ENCODE data around the gene EVA1B.

The EVA1B gene

DNA sequence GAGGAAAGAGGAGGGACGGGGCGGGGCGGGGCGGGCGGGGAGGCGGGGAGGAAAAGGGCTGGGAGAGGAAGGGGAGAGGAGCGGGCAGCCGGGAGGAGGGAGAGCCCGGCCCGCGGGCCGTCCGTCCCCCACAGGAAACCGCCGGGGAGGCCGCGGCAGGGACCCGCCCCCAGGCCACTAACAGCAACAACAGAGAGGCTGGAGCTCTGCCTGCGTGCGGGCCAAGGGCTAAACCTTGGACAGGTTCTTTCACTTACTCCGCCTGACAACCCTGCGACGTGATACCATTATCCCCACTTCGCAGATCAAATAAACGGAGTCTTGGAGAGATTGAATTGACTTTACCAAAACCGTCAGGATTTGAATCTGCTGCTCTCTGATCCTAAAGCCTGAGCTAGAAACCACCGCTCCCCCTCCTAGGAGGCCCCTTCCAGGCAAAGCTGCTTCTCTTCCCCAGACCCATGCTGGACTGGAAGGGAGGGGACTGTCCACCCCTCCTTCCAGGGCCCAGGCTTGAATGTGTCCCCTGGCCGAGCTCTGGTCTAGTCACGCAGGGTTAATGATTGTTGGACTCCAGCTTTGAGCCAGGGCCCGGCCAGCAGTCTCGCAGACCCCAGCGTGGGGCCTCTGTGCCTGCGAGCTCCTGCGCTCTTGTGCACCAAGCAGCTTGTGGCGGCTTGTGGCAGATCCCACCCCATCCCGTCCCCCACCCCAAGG, at the start of gene EVA1B:
TSS of gene EVA1B (minus strand) at position 10 of the 717 bp plus-strand sequence. CDS start 608 bp downstream, outside the sequence.
- peak within 1 kb of the TSS; percentile 85 for H3K4me3 ChIP-seq (ENCODE audit: low read length)
- H3K36me3 ChIP-seq (ENCODE audit: control insufficient read depth, insufficient read depth, low read length, severe bottlenecking), result peaks cover 4% of the 10 kb centered on the region
- peak within 1 kb of the TSS; percentile 92 for H3K9ac ChIP-seq (ENCODE audit: low read length)
- H3K4me1 ChIP-seq (ENCODE audit: control insufficient read depth, insufficient read depth, low read length), result peaks cover 27% of the 10 kb centered on the region
- H3K27me3 ChIP-seq (replicated peaks; ENCODE audit: control insufficient read depth, insufficient read depth, low read length), result no peaks in the 10 kb centered on the region
- H3K9me3 ChIP-seq (ENCODE audit: control insufficient read depth, low read length), result no peaks in the 10 kb centered on the region
- peak; percentile 92 for DNase-seq (ENCODE audit: low read depth)

DNA sequence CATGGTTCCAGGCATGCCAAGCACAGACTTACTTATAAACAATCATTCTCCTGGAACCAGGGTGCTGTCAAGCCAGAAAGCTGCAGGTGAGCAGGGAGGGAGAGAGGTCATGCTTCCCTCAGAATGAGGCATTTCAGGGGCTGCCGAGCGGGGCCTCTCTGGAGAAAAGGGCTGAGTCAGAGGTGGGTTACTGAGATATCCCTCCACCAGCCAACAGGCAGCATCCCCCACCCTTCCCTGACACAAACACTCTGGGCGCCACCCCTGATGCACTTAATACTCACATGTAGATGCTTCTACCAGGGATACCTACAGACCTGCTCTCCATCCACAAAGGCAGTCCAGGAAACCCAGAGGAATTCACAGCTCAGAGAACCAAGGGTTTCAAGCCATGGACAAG, 49.2 kb upstream of the EVA1B start:
- DNase-seq (ENCODE audit: low read depth), result no peak

DNA sequence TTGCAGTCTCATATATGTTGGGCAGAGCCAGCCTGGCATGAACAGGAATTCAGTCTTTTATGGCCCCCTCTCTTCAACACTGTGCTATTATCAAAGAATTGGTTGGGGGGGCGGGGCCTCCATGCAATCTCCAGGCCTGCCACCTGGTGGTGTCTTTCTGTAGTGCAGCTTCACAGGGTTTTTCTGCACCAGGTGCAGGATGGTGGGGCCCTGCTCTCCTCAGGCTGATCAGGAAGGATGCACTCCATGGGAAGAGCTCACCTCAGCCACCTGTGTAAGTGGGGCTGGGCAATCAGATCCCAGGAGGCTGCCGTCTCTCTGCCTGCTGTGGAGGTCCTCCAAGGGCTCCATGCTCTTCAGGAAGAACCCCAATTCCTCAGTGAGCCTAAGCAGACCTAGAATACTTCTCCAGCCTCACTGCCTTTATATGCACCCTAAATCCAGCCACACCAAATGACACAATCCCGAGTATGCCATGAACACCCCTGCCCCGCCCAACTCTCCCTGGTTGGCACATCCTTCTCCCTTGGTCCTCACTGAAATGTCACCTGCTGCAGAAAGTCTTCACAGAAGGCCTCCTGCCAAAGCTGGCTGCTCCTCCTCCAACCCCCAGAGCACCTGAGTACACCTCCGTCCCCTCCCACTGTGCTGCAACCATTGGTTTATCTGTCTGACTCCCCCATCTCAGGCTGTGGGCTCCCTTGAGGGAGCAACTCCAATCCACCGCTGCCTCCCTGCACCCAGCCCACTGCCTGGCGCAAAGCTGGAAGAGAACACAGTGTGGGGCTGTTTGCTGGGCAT, 45.8 kb upstream of the EVA1B start:
- no peak overlapping the region for H3K4me3 ChIP-seq (ENCODE audit: low read length)
- peaks cover 13% of the 10 kb centered on the region for H3K36me3 ChIP-seq (ENCODE audit: control insufficient read depth, insufficient read depth, low read length, severe bottlenecking)
- DNase-seq (ENCODE audit: low read depth), result peak; percentile 88
- H3K4me1 ChIP-seq (ENCODE audit: control insufficient read depth, insufficient read depth, low read length), result peaks cover 46% of the 10 kb centered on the region
- H3K9me3 ChIP-seq (ENCODE audit: control insufficient read depth, low read length), result no peaks in the 10 kb centered on the region
- no peaks in the 10 kb centered on the region for H3K27me3 ChIP-seq (replicated peaks; ENCODE audit: control insufficient read depth, insufficient read depth, low read length)
- H3K9ac ChIP-seq (ENCODE audit: low read length), result peak overlapping the region; percentile 35

More for the DNA sequence above, 49.2 kb upstream of the EVA1B start:
- Histone ChIP-seq H3K36me3 (ENCODE audit: control insufficient read depth, insufficient read depth, low read length, severe bottlenecking) (peaks cover 6% of the 10 kb centered on the region), H3K4me1 (ENCODE audit: control insufficient read depth, insufficient read depth, low read length) (peaks cover 42% of the 10 kb centered on the region), H3K27me3 (replicated peaks; ENCODE audit: control insufficient read depth, insufficient read depth, low read length) (no peaks in the 10 kb centered on the region), H3K9ac (ENCODE audit: low read length) (peak overlapping the region; percentile 73), H3K9me3 (ENCODE audit: control insufficient read depth, low read length) (no peaks in the 10 kb centered on the region), H3K4me3 (ENCODE audit: low read length) (no peak overlapping the region)

DNA sequence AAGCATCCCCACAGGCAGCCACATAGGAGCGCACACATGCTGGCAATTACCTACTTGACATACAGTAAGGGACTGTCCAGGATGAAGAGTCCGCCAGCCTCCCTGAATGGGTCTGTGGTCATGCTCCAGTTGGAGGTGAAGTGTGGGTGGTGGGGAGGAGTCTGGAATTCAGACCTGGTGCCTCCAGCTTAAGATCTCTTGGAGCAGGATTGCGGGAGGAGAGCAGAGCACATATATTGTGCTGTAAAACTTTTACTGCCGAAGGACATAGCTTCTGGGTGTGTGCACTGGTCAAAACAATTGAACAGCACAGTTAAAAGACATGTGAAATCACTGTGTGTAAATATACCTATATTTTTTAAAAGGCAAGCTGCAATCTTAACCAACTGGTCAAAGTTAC, 44.4 kb upstream of the EVA1B start:
- H3K4me1 ChIP-seq (ENCODE audit: control insufficient read depth, insufficient read depth, low read length), result peaks cover 32% of the 10 kb centered on the region
- no peaks in the 10 kb centered on the region for H3K27me3 ChIP-seq (replicated peaks; ENCODE audit: control insufficient read depth, insufficient read depth, low read length)
- no peak for DNase-seq (ENCODE audit: low read depth)
- no peak overlapping the region for H3K4me3 ChIP-seq (ENCODE audit: low read length)
- H3K9me3 ChIP-seq (ENCODE audit: control insufficient read depth, low read length), result no peaks in the 10 kb centered on the region
- peaks cover 17% of the 10 kb centered on the region for H3K36me3 ChIP-seq (ENCODE audit: control insufficient read depth, insufficient read depth, low read length, severe bottlenecking)
- H3K9ac ChIP-seq (ENCODE audit: low read length), result no peak overlapping the region

DNA sequence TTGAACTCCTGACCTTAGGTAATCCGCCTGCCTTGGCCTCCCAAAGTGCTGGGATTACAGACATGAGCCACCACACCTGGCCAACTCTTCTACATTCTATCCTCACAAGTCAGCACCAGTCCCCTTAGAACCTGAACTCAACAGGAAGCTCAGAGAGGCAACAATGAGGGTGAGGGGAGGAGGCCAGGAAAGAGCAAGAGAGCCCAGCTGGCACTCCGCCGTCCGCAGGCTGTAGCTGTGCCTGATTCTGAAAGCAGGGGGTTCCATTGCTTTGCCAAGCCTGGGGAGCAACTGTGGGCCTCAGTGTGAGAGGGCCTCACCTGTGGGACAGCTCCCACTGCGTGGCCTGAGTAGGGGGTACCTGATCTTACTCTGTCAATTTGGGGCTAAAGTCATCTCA, 43.6 kb upstream of the EVA1B start:
- Histone ChIP-seq H3K27me3 (replicated peaks; ENCODE audit: control insufficient read depth, insufficient read depth, low read length) (no peaks in the 10 kb centered on the region), H3K4me1 (ENCODE audit: control insufficient read depth, insufficient read depth, low read length) (peaks cover 26% of the 10 kb centered on the region), H3K9ac (ENCODE audit: low read length) (no peak overlapping the region), H3K4me3 (ENCODE audit: low read length) (no peak overlapping the region), H3K36me3 (ENCODE audit: control insufficient read depth, insufficient read depth, low read length, severe bottlenecking) (peaks cover 24% of the 10 kb centered on the region), H3K9me3 (ENCODE audit: control insufficient read depth, low read length) (no peaks in the 10 kb centered on the region)
- DNase-seq (ENCODE audit: low read depth), result no peak

DNA sequence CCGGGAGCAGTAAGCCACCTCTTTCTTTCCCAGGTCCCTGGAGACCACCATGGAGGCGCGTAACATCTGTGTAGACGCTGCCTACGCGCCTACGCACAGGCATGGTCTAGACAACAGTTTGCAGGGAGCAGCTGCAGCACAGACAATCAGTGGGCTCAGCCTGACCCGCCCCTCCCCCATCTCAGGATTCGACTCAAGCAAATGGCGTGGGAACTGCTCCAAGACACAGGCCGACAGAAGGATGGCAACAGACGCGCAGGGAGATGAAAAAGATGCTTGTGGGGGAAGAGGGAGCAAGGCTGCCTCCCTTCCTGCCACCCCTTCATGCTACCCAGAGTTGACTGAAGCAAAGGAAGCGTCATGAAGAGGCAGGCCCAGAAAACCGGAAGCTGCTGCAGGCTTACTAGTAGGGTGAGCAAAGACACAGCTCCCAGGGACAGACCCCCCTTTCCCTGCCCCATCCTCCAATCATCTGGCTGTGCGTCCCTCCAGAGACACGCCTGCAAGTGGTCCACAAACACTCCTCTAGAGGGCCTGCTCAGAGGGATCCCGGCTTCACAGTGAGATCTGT, 42.7 kb upstream of the EVA1B start:
- no peak overlapping the region for H3K9ac ChIP-seq (ENCODE audit: low read length)
- no peak for DNase-seq (ENCODE audit: low read depth)
- peaks cover 20% of the 10 kb centered on the region for H3K4me1 ChIP-seq (ENCODE audit: control insufficient read depth, insufficient read depth, low read length)
- no peaks in the 10 kb centered on the region for H3K27me3 ChIP-seq (replicated peaks; ENCODE audit: control insufficient read depth, insufficient read depth, low read length)
- H3K4me3 ChIP-seq (ENCODE audit: low read length), result no peak overlapping the region
- no peaks in the 10 kb centered on the region for H3K9me3 ChIP-seq (ENCODE audit: control insufficient read depth, low read length)
- peaks cover 31% of the 10 kb centered on the region for H3K36me3 ChIP-seq (ENCODE audit: control insufficient read depth, insufficient read depth, low read length, severe bottlenecking)

DNA sequence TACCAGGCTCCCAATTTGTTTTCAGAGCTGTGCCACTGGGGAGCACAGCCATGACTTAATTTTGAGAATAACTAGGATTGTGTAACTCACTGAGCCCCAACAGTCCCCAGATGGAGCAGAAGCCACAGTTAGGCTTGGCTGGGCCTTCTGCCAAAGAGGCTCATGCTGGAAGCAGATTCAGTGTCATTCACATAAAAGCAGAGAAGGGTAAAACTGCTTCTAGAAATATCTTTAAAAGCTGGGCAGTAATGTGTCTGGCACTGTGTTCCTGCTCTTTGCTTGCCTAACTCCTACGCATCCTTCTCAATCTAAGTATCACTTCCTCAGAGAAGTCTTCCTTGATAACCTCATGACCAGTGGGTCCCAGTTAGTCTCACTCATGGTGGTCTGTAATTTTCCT, 41.9 kb upstream of the EVA1B start:
- H3K4me3 ChIP-seq (ENCODE audit: low read length), result no peak overlapping the region
- peaks cover 20% of the 10 kb centered on the region for H3K4me1 ChIP-seq (ENCODE audit: control insufficient read depth, insufficient read depth, low read length)
- no peaks in the 10 kb centered on the region for H3K9me3 ChIP-seq (ENCODE audit: control insufficient read depth, low read length)
- no peak overlapping the region for H3K9ac ChIP-seq (ENCODE audit: low read length)
- DNase-seq (ENCODE audit: low read depth), result peak; percentile 75
- H3K27me3 ChIP-seq (replicated peaks; ENCODE audit: control insufficient read depth, insufficient read depth, low read length), result no peaks in the 10 kb centered on the region
- H3K36me3 ChIP-seq (ENCODE audit: control insufficient read depth, insufficient read depth, low read length, severe bottlenecking), result peaks cover 37% of the 10 kb centered on the region

DNA sequence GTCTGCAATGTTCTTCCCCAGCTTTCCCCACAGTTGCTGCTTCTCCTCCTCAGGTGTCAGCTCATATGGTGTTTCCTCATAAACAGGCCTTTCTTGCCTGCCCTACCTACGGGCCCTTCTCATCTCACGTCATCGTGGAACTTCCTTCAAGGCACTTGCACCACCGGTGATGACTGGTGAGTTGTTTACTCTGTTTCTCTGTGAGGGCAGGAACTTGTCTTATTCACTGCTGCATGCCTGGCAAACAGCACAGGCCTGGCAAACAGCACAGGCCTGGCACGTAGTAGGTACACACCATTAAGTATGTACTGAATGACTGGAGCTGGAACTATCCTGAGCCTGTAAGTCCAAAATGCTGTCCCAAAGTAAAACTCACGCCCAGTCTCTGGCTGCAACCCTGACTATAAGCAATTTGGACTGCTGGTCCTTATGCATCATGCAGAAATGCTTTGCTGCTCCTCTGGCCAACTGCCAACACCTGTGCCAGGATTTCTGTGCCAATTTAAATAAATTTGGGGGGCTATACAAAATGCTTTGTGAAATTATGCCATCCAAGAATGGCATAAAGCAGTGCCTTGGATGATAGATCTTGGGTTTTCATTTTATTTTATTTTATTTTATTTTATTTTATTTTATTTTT, 36.6 kb upstream of the EVA1B start:
- peaks cover 6% of the 10 kb centered on the region for H3K4me1 ChIP-seq (ENCODE audit: control insufficient read depth, insufficient read depth, low read length)
- H3K9ac ChIP-seq (ENCODE audit: low read length), result no peak overlapping the region
- DNase-seq (ENCODE audit: low read depth), result no peak
- H3K9me3 ChIP-seq (ENCODE audit: control insufficient read depth, low read length), result no peaks in the 10 kb centered on the region
- H3K27me3 ChIP-seq (replicated peaks; ENCODE audit: control insufficient read depth, insufficient read depth, low read length), result no peaks in the 10 kb centered on the region
- peaks cover 53% of the 10 kb centered on the region for H3K36me3 ChIP-seq (ENCODE audit: control insufficient read depth, insufficient read depth, low read length, severe bottlenecking)
- H3K4me3 ChIP-seq (ENCODE audit: low read length), result no peak overlapping the region

GRCh38 chr1:36359383-36359782, 35.9 kb upstream of the EVA1B start:
- no peak overlapping the region for H3K9ac ChIP-seq (ENCODE audit: low read length)
- H3K36me3 ChIP-seq (ENCODE audit: control insufficient read depth, insufficient read depth, low read length, severe bottlenecking), result peaks cover 59% of the 10 kb centered on the region
- no peak for DNase-seq (ENCODE audit: low read depth)

GRCh38 chr1:36358514-36359084, 35.2 kb upstream of the EVA1B start:
- peaks cover 5% of the 10 kb centered on the region for H3K4me1 ChIP-seq (ENCODE audit: control insufficient read depth, insufficient read depth, low read length)
- H3K36me3 ChIP-seq (ENCODE audit: control insufficient read depth, insufficient read depth, low read length, severe bottlenecking), result peaks cover 67% of the 10 kb centered on the region
- H3K4me3 ChIP-seq (ENCODE audit: low read length), result no peak overlapping the region
- H3K9me3 ChIP-seq (ENCODE audit: control insufficient read depth, low read length), result no peaks in the 10 kb centered on the region
- H3K9ac ChIP-seq (ENCODE audit: low read length), result no peak overlapping the region
- DNase-seq (ENCODE audit: low read depth), result no peak
- no peaks in the 10 kb centered on the region for H3K27me3 ChIP-seq (replicated peaks; ENCODE audit: control insufficient read depth, insufficient read depth, low read length)

More at GRCh38 chr1:36359383-36359782, 35.9 kb upstream of the EVA1B start:
- Histone ChIP-seq H3K9me3 (ENCODE audit: control insufficient read depth, low read length) (no peaks in the 10 kb centered on the region), H3K4me3 (ENCODE audit: low read length) (no peak overlapping the region), H3K4me1 (ENCODE audit: control insufficient read depth, insufficient read depth, low read length) (peaks cover 5% of the 10 kb centered on the region), H3K27me3 (replicated peaks; ENCODE audit: control insufficient read depth, insufficient read depth, low read length) (no peaks in the 10 kb centered on the region)

- peaks cover 31% of the 10 kb centered on the region for H3K4me1 ChIP-seq (ENCODE audit: control insufficient read depth, insufficient read depth, low read length)
- H3K9me3 ChIP-seq (ENCODE audit: control insufficient read depth, low read length), result no peaks in the 10 kb centered on the region
- no peak overlapping the region for H3K9ac ChIP-seq (ENCODE audit: low read length)
- H3K4me3 ChIP-seq (ENCODE audit: low read length), result no peak overlapping the region
- H3K27me3 ChIP-seq (replicated peaks; ENCODE audit: control insufficient read depth, insufficient read depth, low read length), result no peaks in the 10 kb centered on the region
- DNase-seq (ENCODE audit: low read depth), result no peak
- H3K36me3 ChIP-seq (ENCODE audit: control insufficient read depth, insufficient read depth, low read length, severe bottlenecking), result peaks cover 53% of the 10 kb centered on the region
Observed at GRCh38 chr1:36355811-36356210, 32.4 kb upstream of the EVA1B start.

Measured in adipocyte (in vitro differentiated cells).